ENCODE measurements around the gene CCNO.
A peak's percentile ranks its signal among the peaks of the same experiment; 100 is the strongest.

CCNO gene

DNA sequence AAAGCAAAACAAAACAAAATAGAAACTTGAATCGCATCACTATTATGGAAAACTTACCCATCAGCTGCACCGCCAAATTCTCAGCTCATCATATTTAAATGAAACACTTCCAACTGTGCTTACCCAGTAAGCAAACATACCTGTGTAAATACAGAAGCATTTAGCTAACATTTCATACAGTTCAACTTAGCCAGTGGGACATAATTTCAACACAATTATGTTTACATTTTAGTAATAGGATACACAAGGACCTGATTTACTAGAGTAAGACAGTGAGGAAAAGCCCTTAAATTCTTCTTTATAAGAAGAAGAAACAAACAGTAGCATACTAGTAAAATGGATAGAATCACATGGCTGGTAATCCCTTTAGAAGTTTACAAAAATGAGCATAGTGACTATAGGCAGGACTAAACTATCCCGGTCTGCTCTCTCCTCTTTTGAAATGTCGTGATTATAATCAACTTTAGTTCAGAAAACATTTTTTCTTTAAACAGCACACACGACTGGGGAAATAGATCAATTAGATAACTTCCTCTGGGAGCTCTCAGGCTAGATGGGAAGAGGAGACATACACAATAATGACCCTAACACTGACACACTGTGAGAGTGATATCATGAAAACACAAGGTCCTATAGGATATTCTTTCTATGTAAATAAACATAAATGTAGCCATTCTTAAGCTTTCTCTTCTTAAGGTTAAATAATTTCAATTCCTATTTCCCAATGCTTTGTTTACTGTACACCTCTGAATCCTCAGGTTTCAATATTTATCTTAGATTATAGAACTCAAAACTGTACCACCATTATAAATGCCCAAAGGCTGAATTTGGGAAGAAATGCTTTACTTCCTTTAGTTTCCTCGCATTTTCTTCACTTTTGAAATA, 44.5 kb downstream of the CCNO start:
- Histone ChIP-seq H2AK5ac (ENCODE audit: low read length) (no peak overlapping the region), H2BK120ac (ENCODE audit: low read depth, low read length) (no peak overlapping the region), H3K27ac (ENCODE audit: low read depth, low read length) (no peak overlapping the region), H3K18ac (ENCODE audit: low read length) (no peak overlapping the region), H4K8ac (ENCODE audit: low read depth, low read length) (no peak overlapping the region), H3K23ac (ENCODE audit: low read length) (no peak overlapping the region), H4K5ac (ENCODE audit: low read length) (no peak overlapping the region), H3K36me3 (ENCODE audit: control insufficient read depth, insufficient read depth, low read length) (no peaks in the 10 kb centered on the region), H3K9ac (ENCODE audit: low read length) (no peak overlapping the region), H2BK5ac (ENCODE audit: low read length) (no peak overlapping the region), H3K79me2 (ENCODE audit: control insufficient read depth, insufficient read depth, low read length) (no peaks in the 10 kb centered on the region), H3K4me2 (ENCODE audit: low read length) (no peak overlapping the region), H3K4me1 (ENCODE audit: control insufficient read depth, low read depth, low read length) (no peaks in the 10 kb centered on the region), H3K27me3 (ENCODE audit: insufficient read depth, low read length, poor library complexity) (no peaks in the 10 kb centered on the region), H3K56ac (ENCODE audit: low read length) (no peak overlapping the region), H3K79me1 (ENCODE audit: low read length) (no peaks in the 10 kb centered on the region), H3K4me3 (ENCODE audit: low read length) (no peak overlapping the region), H2BK15ac (replicated peaks; ENCODE audit: low read depth) (no peak overlapping the region), H3K4ac (ENCODE audit: low read depth, low read length) (no peak overlapping the region)
- no CpG with 5 or more reads among the region's 6 CpGs for WGBS (ENCODE audit: extremely low coverage, insufficient coverage, low lambda C conversion rate)
- DNase-seq, result no peak

DNA sequence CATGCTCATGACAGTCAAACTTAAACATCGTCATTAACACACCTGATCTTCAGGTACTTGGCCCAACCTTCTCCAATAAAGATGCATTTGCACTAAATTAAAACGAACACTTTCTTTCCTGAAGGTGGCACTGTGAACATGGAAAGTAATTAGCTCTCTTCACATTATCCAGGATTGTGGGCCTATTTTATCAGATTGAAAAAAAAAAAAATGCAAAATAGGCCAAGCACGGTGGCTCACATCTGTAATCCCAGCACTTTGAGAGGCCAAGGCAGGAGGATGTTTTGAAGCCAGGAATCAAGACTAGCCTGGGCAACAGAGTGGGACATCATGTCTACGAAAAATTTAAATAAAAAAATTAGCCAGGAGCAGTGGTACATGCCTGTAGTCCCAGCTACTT, 46.0 kb downstream of the CCNO start:
- H3K4ac ChIP-seq (ENCODE audit: low read depth, low read length), result no peak overlapping the region
- H2AK5ac ChIP-seq (ENCODE audit: low read length), result no peak overlapping the region
- H3K18ac ChIP-seq (ENCODE audit: low read length), result no peak overlapping the region
- no peak overlapping the region for H3K56ac ChIP-seq (ENCODE audit: low read length)
- no peaks in the 10 kb centered on the region for H3K36me3 ChIP-seq (ENCODE audit: control insufficient read depth, insufficient read depth, low read length)
- DNase-seq, result peak; percentile 45
- no peak overlapping the region for H2BK15ac ChIP-seq (replicated peaks; ENCODE audit: low read depth)
- H3K27ac ChIP-seq (ENCODE audit: low read depth, low read length), result no peak overlapping the region
- H3K79me2 ChIP-seq (ENCODE audit: control insufficient read depth, insufficient read depth, low read length), result no peaks in the 10 kb centered on the region
- no CpG with 5 or more reads among the region's 4 CpGs for WGBS (ENCODE audit: extremely low coverage, insufficient coverage, low lambda C conversion rate)
- no peaks in the 10 kb centered on the region for H3K4me1 ChIP-seq (ENCODE audit: control insufficient read depth, low read depth, low read length)
- H2BK5ac ChIP-seq (ENCODE audit: low read length), result no peak overlapping the region
- H3K23ac ChIP-seq (ENCODE audit: low read length), result no peak overlapping the region
- no peak overlapping the region for H3K4me3 ChIP-seq (ENCODE audit: low read length)
- H2BK120ac ChIP-seq (ENCODE audit: low read depth, low read length), result no peak overlapping the region
- no peak overlapping the region for H4K8ac ChIP-seq (ENCODE audit: low read depth, low read length)
- no peak overlapping the region for H3K9ac ChIP-seq (ENCODE audit: low read length)
- no peak overlapping the region for H3K4me2 ChIP-seq (ENCODE audit: low read length)
- H3K79me1 ChIP-seq (ENCODE audit: low read length), result no peaks in the 10 kb centered on the region
- peaks cover 1% of the 10 kb centered on the region for H3K27me3 ChIP-seq (ENCODE audit: insufficient read depth, low read length, poor library complexity)
- H4K5ac ChIP-seq (ENCODE audit: low read length), result no peak overlapping the region
